ENCODE results near the gene CDK11B.
"Not testable (repeated sequence)": the region's sequence is repeated elsewhere in the genome, so short reads cannot be mapped to it uniquely, and the experiment has no call there.

Gene CDK11B

DNA sequence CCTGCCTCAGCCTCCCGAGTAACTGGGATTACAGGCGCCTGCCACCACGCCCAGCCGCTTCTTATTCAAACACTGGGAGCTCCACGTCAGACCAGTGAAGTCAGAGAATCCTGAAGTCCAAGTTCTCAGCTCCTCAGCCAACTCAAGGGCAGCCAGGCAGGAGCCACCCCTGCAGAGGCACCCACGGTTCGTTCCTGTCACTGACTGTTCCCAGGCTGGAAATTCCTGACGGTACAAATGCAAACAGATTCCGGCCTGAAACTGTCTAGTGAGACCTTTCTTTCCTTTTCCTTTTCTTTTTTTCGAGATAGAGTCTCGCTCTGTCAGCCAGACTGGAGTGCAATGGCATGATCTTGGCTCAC is 22.1 kb upstream of the CDK11B start:
- DNase-seq, result no peak

DNA sequence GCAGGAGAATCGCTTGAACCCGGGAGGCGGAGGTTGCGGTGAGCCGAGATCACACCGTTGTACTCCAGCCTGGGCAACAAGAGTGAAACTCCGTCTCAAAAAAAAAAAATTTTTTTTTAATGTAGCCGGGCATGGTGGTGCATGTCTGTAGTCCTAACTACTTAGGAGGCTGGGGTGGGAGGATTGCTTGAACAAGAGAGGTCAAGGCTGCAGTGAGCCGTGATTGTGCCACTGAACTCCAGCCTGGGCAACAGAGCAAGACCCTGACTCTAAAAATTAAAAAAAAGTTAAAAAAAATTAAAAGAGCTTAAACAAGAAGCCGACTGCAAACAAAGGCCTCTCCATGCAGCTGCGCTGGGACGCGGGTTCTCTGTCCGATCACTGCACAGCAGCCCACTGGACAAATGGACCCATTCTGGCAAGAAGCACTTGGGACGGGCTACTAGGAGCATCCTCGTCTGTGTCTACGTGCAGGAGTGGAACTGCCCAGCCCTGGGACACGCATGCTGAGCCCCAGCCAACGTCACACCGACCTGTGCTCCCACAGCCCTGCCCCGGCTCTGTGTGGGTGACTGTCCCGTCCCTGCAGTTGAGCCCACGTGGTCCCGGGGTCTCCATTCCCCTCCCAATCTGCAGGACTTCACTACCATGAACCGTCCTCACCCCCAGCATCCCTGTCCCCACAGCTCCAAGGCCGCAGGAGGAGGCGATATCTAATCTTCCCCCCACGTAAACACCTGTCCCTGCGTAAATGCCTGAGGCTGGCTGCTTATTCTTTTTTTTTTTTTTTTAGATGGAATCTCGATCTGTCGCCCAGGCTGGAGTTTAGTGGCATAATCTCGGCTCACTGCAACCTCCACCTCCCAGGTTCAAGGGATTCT is 21.5 kb upstream of the CDK11B start:
- no peak for DNase-seq

DNA sequence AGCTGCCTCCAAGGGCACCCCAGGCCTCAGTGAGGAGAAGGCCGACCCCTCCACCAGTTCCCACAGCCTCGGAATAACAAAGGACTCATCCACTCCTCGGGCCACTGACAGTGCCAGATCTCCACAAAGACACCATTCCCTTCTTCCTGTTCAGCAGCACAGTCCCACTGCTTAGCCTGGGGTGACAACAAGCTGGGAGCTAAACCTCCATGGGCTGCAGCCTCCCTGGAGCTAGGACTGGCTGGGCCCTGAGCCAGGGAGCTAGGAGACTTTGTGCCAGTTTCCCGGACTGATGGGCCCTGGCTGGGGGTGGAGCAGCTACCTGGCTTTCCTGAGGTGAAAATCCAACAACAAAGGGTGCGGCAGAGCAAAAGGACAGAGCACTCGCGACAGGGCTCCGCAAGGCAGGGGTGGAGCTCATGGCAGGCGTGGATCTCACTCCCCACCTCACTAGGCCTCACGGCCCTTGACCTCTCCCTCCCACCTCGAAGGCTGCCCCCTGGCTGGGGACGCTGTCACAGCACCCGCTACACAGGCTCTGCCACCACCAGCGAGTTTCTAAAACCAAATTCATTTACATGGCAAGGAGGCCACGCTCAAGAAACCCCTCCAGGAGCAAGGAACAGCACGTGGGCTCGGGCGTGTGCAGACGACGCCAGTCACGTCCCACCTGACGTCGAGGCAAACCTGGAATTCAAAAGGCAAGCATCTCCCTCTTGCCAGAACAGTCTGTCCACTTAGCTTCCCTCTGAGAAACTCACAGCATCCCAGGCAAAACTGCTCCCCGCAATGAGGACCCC is 20.0 kb upstream of the CDK11B start:
- DNase-seq, result no peak

DNA sequence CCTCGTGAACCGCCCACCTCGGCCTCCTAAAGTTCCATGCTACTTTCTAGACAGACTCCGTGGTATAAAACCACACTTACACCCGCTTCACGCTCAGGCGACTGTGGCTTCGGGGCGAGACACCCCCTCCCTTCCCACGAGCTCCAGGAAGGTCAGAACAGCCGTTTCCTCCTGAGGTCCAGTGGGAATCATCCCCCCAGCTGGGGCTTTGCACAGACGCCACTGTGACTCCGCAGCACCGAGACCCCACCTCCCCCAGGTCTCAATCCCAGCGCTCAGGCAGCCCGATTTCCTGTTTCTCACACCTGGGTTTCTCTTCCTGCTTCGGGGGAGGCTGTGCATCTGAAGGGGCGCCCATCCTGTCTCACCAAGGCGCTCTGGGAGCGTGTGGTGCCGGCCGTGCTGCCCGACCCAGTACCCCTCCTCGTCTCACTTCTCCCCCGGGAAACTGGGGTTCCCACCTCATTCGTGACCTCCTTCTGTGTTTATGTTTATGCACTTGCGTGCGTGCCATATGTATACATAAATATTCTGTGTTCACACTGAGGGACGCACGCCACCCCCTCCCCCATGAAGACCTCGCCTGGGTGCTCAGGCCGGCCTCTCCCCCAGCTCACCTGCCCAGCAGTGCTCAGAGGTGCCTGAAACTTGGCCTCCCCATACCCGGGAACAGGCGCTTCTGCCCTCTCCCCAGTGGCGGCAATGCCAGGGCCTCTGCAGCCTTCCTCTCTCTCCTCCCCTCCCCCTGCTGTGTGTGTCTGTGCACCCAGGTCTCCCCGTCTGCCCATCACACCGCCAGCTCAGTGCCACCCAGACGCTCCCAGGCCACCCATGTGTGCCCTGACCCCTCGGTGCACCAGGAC is 19.1 kb upstream of the CDK11B start:
- DNase-seq, result no peak

DNA sequence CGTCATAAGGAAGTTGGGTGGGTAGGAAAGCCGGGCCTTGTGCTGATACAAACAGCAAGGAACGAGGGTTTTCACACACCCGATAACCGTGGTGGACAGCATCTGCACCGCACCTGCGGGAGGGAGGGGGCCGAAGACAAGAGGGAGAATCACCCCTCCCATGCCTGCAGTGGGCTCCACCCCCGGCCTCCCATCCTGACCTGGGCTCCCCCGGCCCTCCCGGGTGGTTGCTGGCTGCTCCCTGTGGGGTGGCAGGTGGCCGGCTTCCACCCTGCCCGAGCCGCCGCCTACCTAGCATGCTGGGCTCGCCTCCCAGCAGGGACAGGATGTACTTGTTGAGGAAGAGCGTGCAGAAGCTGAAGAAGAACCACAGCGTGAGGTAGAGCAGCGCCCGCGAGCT is 17.3 kb upstream of the CDK11B start:
- DNase-seq, result not testable (repeated sequence)

DNA sequence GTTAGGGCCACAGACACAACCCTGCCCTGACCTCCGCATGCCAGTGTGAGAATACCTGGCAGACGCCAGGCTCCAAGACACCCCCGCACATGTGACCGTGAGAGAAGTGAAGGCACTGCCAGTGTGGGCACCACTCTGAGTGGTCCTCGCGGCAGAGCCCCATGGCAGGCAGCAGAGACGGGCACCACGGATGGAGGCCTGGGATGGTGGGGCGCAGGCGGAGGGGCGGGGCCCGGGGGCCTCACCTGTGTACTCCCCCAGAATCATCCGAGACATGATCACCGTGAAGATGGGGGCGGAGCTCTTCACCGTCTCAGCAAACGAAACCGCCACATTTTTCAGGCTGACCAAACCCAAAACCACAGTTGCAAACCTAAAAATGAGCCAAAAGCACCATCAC is 16.4 kb upstream of the CDK11B start:
- not testable (repeated sequence) for DNase-seq

DNA sequence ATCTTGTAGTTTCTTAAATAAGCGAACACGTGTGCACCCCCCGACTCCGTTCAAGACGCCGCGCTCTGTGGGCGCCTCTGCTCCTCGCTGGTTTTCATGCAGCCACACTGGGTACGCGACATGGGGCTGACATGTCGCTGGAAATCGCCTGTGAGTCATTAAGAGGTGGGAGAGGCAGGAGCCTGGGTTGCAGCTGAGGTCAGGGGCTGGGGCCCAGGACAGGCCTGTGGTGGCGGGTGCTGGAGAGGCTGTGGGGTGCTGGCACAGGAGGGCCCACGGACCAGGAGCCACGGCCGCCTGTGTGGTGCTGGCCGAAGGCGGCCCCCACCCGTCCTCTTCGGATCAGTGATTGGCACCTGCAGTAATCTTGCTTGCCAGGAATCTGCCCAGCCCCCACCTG is 16.0 kb upstream of the CDK11B start:
- not testable (repeated sequence) for DNase-seq

DNA sequence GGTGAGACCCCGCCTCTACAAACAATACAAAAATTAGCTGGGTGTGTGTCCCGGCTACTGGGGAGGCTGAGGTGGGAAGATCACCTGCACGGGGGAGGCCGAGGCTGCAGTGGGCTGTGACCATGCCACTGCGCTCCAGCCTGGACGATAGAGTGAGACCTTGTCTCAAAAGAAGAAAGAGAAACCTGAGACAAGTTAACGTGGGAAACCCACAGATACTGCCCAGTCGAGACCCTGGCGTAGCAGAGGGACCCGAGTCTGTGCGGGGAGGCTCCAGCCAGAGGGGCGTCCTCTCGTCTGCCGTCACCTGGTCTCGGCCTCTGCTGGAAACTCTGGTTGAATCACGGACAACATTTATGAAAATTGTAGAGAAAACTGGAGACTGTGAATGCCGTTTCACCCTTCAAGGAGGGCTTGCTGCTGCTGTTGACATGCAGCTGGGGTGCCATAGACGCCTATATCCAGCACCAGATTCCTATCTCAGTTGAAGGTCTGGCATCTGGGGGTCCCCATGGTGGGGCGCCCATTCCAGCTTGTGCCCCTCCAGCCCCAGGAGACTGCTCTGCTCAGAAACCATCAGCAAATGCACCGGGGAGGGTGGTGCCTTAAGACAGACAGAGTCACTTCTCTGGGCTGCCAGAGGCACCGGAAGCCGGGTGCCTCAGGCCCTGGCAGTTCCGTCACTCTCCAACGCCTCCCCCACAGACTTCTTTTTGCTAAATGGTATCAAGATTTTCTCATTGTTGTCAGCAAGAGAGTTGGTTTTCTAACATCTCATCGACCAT is 13.6 kb upstream of the CDK11B start:
- no peak for DNase-seq

DNA sequence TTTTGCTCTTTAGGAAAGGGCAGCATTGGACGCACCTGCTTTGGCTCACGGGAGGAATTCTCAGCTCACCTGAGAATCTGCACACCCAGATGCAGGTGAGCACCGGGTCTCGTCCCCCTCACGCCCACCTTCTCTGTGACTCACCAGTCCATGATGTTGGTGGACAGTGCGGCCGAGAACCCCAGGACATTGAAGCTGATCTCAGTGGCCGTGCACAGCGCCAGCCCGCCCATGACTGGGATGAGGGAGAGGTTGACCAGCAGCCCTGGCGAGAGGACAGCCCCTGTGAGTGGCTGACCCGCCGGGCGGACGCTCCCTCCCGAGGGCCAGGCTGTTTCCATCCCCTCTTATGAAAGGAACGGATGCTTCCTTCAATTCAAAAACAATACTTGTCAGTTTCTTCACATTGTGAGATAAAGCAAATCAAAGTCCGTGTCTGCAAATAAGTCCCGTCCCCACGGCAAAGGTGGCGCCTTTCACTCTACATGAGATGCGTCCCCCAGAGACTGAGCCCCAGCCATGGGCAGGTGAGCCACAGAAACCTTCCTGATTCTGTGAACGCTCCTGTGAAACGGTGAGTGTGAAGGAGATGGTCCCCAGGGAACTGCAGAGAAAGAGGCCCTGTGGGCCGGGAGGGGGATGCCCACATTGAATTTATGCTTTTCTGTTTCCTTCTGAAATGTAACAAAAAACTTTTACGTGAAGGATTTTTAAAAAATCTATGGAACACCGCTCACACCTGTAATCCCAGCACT is 12.7 kb upstream of the CDK11B start:
- no peak for DNase-seq

DNA sequence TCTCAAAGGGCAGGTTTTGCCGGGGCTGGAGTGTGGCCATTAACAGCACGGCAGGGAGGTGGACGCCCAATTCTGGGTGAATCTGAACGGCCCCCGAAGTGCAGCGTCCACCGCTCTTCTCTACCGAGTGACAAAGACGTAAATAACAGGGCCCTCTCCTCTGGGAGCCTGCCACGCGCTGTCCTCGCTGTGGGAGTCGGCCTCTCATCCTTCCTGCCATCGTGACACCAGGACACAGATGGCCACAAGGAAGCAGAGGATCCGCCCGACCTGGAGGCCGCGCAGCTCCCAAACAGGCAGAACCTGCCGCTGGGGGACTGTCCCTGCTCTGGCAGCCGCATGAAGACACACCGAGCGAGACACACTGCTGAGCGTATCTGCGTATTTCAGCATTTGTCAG is 12.1 kb upstream of the CDK11B start:
- no peak for DNase-seq

DNA sequence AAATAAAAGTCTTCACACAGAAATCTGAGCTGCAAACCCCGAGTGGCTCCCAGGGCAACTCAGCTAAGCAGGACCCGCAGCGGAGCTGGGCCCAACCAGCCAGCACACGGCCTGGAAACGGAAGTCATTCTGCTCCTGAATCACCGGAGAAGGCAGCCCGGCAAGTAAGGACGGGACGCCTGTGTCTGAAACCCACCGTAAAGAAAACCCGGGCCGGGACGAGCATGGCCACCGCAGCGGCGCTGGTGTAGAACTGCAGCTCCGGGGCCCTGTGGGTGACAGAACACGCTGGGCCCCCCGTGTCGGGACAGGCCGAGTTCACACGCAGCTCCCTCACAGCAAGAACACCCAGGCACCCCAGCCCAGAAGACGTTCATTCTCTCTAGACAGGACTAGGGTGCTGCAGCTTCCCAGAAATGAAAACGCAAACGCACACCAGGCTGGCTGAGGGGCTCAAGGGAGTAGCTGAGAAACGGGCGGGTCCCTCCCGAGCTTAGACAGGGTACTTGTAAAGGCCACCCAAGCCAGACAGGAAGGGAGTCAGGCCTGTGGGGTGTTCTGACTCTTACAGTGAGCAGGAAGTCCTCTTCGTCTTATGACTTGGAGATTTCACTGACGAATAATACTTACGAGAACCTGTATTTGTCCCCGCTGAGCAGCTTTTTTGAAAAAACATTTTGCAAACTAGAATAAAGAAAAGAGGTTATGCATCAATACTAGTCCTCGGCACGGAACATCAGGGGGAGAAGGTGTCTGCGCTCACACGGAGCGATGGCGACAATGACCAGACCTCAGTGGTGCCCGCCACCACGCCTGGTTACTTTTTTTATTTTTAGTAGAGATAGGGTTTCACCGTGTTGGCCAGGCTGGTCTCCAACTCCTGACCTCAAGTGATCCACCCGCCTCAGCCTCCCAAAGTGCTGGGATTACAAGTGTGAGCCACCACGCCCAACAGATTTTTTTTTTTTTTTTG is 10.9 kb upstream of the CDK11B start:
- DNase-seq, result no peak

DNA sequence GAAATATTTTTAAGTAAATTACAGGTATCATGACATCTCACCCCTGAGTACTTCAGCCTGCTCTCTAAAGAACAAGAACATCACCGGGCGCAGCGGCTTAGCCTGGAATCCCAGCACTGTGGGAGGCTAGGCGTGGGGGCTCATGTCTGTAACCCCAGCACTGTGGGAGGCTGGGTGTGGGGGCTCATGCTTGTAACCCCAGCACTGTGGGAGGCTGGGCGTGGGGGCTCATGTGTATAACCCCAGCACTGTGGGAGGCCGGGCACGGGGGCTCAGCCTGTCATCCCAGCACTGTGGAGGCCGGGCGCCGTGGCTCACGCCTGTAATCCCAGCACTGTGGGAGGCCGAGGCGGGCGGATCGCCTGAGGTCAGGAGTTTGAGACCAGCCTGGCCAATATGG is 7.7 kb upstream of the CDK11B start:
- DNase-seq, result no peak

DNA sequence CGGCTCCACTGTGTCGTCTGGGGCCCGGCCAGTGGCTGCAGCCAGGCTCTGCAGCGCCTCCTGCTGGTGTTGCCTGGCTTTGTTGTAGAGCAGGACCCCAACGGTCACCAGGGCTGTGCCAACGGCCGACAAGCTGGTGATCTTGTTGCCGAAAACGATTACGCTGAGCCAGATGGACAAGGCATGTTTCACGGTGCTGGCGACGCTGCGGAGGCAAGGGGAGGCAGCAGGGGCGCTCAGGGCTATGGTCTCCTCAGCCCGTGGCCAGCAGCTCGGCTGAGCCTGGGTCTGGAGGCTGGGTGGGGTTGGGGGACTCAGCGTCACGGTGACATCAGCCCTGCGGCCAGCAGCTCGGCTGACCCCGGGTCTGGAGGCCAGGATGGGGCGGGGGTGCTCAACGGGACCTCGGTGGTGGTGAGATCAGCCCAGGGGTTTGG is 7.0 kb upstream of the CDK11B start:
- no peak for DNase-seq

DNA sequence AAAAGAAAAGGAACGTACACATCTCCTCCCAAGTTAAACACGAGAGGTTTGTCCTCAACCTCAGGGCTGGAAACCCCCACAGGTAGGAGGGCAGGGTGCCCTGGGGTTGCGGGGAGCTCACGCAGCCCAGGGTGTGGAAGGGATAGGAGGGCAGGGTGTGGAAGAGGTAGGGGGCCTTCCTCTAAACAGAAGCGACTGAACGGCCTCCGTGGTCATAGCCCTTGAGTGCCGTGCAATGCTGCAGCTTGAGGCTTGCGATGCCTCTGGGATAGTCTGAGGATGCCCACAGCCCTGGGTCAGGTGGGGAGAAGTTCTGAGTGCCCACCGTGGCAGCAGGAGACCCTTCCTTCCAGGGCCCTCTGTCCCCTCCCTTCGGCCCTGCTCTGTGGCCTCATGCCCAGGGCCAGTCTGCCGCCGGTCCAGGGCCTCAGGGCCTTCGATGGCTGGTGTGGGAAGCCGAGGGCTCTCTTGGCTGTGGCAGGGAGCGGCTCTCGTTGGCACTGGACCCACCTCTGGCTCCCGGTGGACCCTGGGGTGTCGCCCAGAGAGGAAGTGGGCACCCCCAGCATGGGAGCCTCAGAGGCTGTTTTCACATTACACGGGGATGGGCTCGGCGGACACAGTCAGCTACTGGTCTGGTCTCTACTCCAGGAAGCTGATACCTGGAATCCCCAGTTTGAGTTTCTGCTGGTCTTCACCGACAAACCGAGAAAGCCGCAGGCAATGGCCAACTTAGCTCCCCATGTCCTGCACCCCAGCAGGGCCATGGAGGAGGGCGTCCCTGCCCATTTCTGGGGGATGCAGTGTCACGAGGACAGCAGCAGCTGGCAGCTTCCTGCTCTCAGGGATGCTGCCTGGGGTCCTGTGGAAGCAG is 6.4 kb upstream of the CDK11B start:
- no peak for DNase-seq

DNA sequence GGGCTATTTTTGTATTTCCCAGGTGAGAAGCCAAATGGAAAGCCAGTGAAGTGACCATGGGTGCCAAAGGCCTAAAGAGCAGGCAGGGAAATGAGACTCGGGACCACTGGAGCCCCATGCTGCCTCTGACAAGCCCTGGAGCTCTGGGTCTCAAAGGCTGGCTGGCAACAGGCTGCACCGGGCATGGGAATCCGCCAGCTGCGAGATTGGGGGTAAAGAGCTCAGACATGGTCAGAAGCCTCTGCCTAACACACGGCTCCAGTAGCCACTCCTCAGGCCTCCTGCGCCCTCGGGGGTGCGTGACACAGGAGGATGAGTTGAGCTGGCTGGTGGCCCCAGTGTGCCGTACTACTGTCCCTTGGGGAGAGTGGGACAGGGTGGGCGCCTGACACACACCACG is 5.5 kb upstream of the CDK11B start:
- DNase-seq, result not testable (repeated sequence)

DNA sequence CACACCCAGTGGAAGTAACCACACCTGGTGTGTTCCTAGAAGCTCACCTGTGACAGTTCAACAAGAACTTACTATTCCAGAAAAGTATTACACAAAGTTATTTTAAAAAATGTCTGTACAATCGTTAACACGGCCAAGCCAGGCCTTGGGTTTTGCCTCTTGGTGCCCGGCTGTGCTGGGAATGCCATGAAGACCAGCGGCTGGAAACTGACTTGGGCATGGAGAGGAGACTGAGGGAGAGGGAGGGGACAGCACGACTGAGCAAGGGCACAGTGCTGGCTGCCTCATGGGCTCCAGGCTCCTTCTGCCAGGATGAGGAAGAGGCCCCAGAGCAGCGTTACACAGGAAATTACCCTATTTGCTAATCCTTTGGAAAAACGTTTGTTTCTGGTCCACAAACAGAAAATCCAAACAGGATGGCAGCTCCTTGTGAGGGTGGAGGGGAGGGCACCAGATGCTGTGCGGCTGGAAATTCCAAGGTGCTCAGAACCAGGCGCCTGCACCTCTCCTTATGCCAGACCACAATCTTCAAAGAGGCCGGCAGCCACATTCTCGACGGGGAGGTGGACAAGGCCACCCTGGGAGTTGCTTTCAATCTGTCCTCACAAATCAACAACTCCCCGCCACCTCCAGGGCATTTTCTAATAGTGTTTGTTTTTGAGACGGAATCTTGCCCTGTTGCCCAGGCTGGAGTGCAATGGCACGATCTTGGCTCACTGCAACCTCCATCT is 4.2 kb upstream of the CDK11B start:
- DNase-seq, result not testable (repeated sequence)

DNA sequence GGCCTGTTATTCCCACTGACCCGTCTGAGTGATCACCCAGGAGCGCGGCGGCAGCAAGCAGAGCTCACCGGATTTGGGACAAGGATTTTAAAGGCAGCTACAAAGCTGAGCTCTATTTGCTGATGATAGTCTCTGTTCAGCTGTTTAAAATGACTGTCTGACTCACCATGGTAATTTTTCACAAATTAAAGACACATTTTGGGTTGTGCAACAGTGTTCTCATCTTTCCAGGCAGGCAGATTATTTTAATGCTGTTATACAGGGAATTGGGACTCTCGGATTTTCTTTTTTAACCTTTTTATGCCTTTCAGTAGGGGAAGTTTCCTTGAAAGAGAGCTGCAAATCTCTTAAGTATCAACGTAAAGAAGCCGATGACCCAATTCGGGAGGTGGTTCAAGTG is 3.6 kb upstream of the CDK11B start:
- DNase-seq, result not testable (repeated sequence)

DNA sequence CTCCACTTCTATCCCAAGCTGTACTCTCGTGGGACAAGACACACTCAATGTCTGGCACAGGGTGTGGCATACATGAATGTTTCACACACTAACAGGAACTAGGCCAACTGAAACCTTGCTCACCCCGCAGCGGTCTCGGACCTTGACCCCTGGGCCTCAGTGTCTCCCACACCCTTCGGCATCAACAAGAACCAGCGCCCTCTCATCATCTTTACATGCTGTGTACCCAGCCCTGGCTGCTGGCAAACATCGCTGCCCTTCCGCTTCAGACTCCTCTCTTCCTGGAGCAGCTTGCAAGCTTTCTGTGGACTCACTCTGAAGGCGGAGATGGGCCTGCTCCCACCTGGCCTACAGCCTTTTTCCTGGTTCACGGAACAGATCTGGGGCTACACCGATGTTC is 10.5 kb downstream of the CDK11B start:
- not testable (repeated sequence) for DNase-seq

Data from NCI-H2227 treated with DMSO at 0.1 percent for 48 hours (cell line).